Measurements from ENCODE around the gene JAML.

- TF ChIP-seq GATA2 (IDR thresholded peaks at IDR 0.05; ENCODE audit: low read depth, low read length) (no peak), GATA3 (IDR thresholded peaks at IDR 0.05; ENCODE audit: low read depth, low read length) (no peak)
Measured at GRCh38 chr11:118162846-118163245, 62.0 kb downstream of the JAML start.

Measured in SH-SY5Y (cell line).